ENCODE results near the gene PDZRN4. TPM values are rescaled to one million over a fixed set of nuclear protein-coding genes. Genes with fewer than 3 reads are reported as not detected.

Gene PDZRN4
- total RNA-seq (1 to 10 TPM in 1 of 9 donors, under 1 TPM in 4, not detected in 4; 0.07 to 1.4 (median 0.12) TPM), polyA plus RNA-seq (not detected)
- long read RNA-seq, donor 1 = 0 reads
- long read RNA-seq, donor 2 = 0 reads
- long read RNA-seq, donor 3 = 0 reads

DNA sequence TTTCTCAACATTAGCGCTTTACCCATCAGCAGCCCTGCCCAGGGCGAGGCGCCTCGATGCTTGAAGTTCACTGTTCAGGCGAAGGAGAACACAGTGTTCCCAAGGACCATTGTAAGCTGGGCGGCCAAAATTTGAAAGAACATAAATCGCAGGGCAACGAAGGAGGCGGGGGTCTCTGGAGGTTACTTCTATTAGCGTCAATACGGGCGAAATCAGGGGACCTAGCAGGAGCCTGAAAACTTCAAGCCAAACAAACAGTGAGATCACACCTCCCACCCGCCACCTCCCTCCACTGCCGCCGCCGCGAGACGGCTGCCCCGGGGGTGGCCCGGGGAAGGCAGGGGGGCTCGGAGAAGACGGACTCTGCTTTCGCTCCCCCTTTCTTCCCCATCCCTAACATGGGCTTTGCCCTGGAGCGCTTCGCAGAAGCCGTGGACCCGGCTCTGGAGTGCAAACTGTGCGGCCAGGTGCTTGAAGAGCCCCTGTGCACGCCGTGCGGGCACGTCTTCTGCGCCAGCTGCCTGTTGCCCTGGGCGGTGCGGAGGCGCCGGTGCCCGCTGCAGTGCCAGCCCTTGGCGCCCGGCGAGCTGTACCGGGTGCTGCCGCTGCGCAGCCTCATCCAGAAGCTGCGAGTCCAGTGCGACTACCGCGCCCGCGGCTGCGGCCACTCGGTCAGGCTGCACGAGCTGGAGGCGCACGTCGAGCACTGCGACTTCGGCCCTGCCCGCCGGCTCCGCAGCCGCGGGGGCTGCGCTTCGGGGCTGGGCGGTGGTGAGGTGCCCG, at the start of gene PDZRN4:
PDZRN4 (plus strand) TSS at position 263 of the 783 bp plus-strand sequence.
- WGBS, 4 donors = 3 to 24% (median 6%) methylated on average over 7 to 67 of the region's 67 CpGs
- no peaks in the 10 kb centered on the region for H3K9me3 ChIP-seq
- intact Hi-C loops (cut with DNase I) = no loop called here
- H3K27me3 ChIP-seq = peaks cover 0 to 57% (median 28%) of the 10 kb centered on the region in 9 donors
- peak within 1 kb of the TSS in 11 of 12 donors; percentile 7 to 54 (median 37) for H3K4me3 ChIP-seq
- H3K27ac ChIP-seq = peak within 1 kb of the TSS in 1 of 12 donors; percentile 88
- ATAC-seq (peak in 2 of 4 donors; percentile 34 to 61), DNase-seq (peak in 3 of 5 donors; percentile 17 to 49 (median 21))
- no peak for TF ChIP-seq POLR2A (IDR thresholded peaks at IDR 0.05)
- TF ChIP-seq, protein P1, sequence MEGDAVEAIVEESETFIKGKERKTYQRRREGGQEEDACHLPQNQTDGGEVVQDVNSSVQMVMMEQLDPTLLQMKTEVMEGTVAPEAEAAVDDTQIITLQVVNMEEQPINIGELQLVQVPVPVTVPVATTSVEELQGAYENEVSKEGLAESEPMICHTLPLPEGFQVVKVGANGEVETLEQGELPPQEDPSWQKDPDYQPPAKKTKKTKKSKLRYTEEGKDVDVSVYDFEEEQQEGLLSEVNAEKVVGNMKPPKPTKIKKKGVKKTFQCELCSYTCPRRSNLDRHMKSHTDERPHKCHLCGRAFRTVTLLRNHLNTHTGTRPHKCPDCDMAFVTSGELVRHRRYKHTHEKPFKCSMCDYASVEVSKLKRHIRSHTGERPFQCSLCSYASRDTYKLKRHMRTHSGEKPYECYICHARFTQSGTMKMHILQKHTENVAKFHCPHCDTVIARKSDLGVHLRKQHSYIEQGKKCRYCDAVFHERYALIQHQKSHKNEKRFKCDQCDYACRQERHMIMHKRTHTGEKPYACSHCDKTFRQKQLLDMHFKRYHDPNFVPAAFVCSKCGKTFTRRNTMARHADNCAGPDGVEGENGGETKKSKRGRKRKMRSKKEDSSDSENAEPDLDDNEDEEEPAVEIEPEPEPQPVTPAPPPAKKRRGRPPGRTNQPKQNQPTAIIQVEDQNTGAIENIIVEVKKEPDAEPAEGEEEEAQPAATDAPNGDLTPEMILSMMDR (IDR thresholded peaks at IDR 0.05) = no peak
- peaks cover 0 to 21% (median 5%) of the 10 kb centered on the region in 12 donors for H3K4me1 ChIP-seq
- no peaks in the 10 kb centered on the region for H3K36me3 ChIP-seq

DNA sequence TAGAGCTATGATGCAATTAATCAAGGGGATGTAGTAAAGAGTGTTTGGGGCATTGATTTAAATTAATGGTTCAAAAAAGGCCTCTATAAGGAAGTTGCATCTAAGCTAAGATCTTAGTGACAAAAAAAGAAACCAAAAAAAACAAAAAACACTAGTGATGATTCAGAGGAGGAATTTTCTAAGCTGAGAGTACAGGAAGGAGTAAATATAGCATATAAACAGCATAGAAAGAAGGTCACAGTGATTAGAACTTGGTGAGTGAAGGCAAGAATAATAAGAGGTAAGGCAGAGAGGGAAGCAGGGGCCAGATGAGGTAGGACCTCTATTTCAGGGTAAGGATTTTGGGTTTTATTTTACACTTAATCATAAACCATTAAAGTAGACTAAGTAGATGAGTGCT, 48.0 kb upstream of the PDZRN4 start:
- TF ChIP-seq, protein P1 (IDR thresholded peaks at IDR 0.05) = no peak
- TF ChIP-seq POLR2A (IDR thresholded peaks at IDR 0.05) = no peak
- no peak overlapping the region for H3K4me3 ChIP-seq
- no peak overlapping the region for H3K27ac ChIP-seq
- intact Hi-C loops (cut with DNase I) = no loop called here
- no peaks in the 10 kb centered on the region for H3K36me3 ChIP-seq
- no peaks in the 10 kb centered on the region for H3K27me3 ChIP-seq
- H3K4me1 ChIP-seq = peaks cover 0 to 5% (median 0%) of the 10 kb centered on the region in 12 donors
- ATAC-seq (no peak), DNase-seq (no peak)
- peaks cover 0 to 7% (median 0%) of the 10 kb centered on the region in 12 donors for H3K9me3 ChIP-seq

DNA sequence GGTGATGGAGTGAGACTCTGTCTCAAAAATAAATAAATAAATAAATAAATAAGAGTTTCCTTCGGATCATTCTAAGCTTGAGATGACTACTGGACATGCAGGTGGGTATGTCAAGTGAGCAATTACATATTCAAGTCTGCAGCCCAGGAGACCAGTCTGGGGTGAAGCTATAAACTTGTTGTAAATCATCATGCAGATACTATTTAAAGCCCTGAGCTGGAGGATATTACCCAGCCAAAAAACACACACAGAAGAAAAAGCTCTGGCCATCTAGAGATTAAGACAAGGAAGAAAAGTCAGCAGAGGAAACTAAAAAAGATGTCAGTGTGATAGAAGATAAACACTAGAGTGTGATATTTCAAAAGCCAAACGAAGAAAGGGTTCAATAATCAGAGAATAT, 47.0 kb upstream of the PDZRN4 start:
- Histone ChIP-seq H3K36me3 (no peaks in the 10 kb centered on the region), H3K4me1 (peaks cover 0 to 5% (median 0%) of the 10 kb centered on the region in 12 donors), H3K4me3 (no peak overlapping the region), H3K27me3 (no peaks in the 10 kb centered on the region), H3K27ac (no peak overlapping the region), H3K9me3 (peaks cover 0 to 7% (median 0%) of the 10 kb centered on the region in 12 donors)
- 58 to 72% (median 60%) methylated on average over 2 of the region's 2 CpGs for WGBS, 4 donors
- intact Hi-C loops (cut with DNase I) = no loop called here
- no peak for DNase-seq
- TF ChIP-seq, protein P1 (IDR thresholded peaks at IDR 0.05) = no peak
- TF ChIP-seq POLR2A (IDR thresholded peaks at IDR 0.05) = no peak
- ATAC-seq = no peak

DNA sequence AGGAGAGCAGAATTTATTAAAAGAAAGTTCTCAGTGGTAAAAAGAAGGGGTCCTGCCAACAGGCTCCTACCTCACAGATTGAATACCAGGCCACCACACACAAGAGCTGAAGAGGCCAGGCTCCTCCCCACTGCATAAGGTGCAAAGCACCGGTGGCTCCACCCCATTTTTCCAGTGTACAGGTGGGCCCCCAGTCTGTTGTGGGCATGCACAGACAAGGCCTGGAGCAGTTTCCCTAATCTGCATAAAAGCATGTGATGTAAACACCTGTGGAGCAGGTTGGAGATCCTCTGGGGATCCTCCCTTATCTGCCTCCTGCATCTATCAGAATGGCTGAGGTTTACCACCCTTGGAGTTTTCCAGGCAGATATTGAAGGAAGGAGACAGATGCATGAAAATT, 45.7 kb upstream of the PDZRN4 start:
- intact Hi-C loops (cut with DNase I) = no loop called here
- ATAC-seq (no peak), DNase-seq (peak in 1 of 5 donors; percentile 22)
- Histone ChIP-seq H3K27me3 (no peaks in the 10 kb centered on the region), H3K9me3 (peaks cover 0 to 7% (median 0%) of the 10 kb centered on the region in 12 donors), H3K27ac (no peak overlapping the region), H3K4me1 (peaks cover 0 to 5% (median 0%) of the 10 kb centered on the region in 12 donors), H3K4me3 (no peak overlapping the region), H3K36me3 (no peaks in the 10 kb centered on the region)
- TF ChIP-seq, protein P1 (IDR thresholded peaks at IDR 0.05) = no peak
- no peak for TF ChIP-seq POLR2A (IDR thresholded peaks at IDR 0.05)
- WGBS, 4 donors = 76 to 98% (median 92%) methylated on average over 1 of the region's 1 CpG
